Ecto neural progenitor cell (in vitro differentiated cells): ENCODE data around the gene GALR1.
"Not testable (repeated sequence)": the region's sequence is repeated elsewhere in the genome, so short reads cannot be mapped to it uniquely, and the experiment has no call there.

Experiments used
- DNase-seq: peaks from one replicate; pipeline ENCODE4 v3.0.0-alpha.2; 2018; ENCODE audit warnings: low spot score

GALR1 gene

DNA sequence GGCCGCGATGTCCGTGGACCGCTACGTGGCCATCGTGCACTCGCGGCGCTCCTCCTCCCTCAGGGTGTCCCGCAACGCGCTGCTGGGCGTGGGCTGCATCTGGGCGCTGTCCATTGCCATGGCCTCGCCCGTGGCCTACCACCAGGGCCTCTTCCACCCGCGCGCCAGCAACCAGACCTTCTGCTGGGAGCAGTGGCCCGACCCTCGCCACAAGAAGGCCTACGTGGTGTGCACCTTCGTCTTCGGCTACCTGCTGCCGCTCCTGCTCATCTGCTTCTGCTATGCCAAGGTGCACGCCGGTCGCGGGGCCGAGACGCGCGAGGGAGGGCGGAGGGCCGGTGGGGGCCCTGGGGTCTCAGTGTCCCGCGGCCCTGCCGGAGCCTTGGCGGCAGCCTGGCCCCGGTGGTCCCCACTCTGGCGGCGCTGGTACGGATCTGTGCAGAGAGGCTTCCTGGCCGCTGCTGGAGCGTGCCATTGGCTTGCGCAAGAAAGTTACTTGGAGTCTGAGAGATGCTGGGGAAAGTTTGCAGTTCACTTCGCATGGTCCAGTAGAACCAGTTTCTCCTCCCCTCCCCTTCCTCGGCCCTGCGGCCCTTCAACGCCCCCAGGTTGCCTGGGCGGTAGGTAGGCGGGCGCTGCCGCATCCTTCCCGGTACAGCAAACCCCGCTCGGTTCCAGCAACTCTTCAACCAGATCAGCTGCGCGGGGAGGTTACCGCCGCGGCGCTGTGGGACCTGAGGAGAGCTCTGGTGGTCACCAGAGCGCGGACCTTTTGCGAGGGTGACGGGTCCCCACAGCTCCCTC is 1.5 kb downstream of the GALR1 start:
- peak; percentile 71 for DNase-seq

DNA sequence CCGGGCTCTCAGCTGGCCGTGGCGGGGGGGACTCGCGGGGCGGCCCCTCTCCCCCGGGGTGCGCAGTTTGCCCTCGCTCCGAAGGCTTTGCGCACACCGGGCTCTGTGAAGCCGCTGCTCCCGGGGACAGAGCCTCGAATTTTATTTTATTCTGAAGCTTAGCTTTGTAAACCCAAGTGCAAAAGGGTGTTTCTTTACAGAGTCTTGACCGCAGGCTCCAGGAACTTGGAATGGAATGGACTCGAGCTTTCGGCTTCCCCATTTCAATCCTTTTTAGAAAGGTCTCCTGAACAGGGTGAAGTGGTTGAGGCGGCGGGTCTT is 2.0 kb downstream of the GALR1 start:
- no peak for DNase-seq

DNA sequence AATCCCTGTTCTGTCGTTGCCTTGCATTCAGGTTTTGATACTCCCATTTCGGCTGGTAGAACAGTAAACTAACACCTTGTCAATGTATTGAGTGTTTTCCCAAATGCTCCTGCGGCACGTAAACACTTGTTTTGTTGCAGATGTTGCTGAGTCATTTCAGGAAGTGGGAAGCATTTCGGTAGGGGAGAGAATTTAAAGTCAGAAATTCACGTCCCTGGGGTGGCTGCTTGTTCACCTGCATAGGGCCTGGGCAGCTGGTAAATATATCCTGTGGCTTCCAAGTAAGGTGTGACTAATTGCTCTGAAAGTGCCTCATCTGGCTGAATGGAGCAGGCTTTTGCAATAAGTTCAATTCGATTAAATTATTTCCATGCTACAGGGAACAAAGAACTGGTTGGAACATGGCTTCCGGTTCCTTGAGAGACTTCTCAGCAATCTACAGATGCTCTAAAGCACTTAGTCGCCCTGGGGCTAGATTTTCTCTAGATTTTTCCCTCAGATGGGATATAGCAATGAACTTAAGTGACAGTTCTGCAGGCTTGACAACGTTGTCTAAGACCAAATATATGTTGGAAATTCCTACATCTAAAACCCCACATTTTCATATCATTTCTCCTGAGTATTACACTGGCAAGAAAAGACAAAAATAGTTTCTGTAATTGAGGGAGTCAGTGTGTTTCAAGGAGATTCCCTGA is 5.2 kb downstream of the GALR1 start:
- no peak for DNase-seq

DNA sequence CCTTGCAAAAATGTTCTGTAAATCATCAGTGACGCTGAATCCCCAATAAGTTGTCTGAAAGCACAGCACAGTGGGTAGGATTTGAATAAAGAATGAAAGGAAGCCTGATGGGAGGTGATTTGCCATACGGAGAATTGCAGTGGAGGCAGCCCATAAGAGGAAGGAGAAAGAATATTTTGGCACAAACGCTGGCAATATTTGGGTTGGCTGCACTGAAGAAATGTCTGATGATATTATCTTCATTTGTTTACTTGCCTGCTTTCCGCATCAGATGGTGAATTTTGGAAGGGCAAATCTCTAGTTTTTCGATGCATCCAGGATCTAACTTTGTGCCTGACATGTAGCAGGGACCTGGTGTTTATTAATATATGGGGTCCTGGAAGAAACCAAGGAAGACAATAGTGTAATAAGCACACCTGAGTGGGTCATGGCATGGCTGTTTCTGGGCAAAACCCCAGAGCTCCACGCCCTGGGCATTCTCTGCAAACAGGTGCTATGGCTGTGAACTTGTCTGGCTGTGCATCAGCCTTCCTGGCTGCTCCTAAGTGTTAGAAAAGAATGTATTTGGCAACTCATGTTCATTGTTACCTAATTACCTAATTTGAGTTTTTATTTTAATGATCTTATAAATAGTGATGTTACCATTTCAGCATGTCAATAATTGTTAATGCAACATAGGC is 5.9 kb downstream of the GALR1 start:
- no peak for DNase-seq

DNA sequence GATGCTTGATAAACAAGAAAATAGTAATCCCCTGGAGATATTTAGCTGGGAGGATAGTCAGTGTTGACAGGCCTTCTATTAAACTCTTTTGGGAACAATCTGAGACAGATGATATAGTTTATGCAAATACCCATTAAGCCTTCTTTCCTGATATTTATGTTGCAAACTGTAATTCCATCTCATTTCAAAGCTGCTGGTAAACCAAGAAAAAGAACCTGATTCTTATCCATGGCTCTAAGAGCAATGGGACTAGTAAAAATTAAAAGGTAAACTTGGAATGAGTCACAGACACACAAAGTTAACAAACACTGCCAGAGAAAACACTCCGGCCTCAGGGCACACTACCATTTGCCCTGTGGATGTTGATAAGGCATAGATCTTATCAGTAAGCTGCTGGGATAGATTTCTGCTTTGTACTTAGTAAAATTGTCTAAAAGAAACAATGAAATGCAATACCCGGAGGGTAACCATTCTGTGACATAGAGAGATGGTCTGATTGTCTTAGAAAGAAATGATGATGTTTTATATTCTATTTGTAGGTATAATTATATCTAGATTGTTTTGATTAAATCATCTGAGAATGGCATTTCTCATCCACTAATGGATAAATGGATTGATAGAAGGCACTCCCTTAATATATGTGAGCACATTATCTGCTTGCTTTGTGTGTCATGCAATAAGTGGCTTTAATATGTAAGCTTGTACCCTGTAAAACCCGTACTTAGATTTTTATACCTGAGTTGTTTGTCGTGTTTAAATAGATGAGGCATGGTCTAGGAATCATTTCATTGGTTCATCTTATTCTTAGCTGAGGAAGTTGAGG is 13.2 kb downstream of the GALR1 start:
- no peak for DNase-seq

DNA sequence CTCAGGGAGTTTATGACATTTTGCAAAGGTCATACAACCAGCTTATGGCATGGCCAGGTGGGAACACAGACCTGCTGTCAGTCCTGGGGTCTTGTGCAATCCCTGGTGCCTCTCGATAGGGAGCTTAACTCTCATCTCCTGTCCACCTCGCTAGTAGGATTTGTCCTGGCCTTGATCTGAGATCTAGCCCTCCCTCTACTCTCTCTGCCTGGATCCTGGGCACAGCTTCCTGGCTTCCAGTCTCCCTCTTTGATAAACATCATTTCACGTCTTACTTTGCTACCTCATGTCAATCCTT is 13.8 kb downstream of the GALR1 start:
- no peak for DNase-seq

DNA sequence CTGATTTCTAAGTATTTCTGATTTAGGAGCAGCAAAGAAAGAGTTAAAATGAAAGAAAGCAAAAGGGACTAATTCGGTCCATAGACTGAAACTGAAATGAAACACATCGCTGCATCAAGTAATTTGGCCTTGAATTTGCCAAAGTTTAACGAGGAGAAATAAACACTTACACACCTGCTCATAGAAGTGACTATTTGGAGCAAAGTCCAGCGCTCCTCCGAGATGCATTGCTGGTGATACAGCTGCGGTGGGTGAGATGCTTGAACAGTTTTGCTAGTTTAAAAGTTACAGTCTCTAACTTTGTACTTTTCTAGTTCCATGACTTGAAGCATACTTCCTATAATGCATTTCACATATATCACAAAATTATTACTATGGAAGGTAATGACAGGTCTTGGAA is 18.3 kb downstream of the GALR1 start:
- no peak for DNase-seq

DNA sequence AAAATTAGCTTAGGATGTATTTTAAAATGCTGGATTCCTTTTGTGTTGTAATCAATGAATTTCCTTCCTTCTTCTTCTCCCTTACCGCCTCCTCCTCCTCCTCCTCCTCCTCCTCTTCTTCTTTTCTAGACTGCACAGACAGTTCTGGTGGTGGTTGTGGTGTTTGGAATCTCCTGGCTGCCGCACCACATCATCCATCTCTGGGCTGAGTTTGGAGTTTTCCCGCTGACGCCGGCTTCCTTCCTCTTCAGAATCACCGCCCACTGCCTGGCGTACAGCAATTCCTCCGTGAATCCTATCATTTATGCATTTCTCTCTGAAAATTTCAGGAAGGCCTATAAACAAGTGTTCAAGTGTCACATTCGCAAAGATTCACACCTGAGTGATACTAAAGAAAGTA is 18.8 kb downstream of the GALR1 start:
- DNase-seq, result no peak

DNA sequence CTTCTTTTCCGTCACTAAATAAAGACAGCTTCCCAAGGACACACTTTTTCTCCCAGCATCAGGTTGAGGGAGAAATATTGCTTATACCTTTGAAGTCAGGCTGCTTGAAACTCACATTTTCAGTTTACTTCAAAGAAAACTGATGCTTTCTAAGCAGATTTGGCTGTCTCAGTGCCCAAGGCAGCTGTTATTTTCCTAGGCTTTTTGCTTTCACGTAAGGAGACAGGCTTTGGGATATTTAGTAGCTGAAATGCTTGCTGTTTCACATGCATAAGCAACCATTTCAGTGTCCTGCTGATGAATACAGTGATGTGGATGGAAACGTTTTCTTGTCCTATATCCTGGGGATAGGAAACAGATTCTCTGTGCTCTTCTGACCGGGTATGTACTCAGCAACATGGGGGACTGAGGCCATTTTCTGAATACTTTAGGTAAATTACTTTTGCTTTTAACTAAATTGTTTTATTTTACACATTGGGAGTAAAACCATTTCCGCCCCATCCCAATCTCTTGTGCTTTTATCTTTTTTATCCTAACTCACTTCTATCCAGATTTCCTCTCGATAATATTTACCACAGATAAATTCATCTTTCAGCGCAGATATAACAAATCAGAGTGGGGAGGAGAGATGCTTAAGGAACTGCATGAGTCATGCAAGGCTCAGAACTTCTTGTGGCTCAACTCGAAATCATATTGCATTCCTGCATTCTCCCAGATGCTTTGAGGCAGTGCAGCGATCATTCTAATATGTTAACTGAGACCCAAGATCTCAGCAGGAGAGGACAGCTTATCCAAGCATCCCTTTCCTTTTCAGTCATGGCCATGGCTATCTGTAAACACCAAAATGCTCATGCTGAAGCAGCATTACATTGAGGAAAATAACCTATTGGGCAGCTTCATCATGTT is 22.2 kb downstream of the GALR1 start:
- no peak for DNase-seq

DNA sequence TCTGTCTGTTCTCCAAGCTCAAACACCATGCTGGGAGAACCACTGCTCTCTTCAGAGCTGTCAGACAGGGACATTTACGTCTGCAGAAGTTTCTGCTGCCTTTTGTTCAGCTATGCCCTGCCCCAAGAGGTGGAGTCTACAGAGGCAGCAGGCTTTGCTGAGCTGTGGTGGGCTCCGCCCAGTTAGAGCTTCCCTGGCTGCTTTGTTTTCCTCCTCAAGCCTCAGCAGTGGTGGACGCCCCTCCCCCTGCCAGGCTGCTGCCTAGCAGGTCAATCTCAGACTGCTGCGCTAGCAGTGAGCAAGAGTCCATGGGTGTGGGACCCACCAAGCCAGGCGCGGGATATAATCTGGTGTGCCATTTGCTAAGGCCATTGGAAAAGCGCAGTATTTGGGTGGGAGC is 41.2 kb downstream of the GALR1 start:
- not testable (repeated sequence) for DNase-seq

DNA sequence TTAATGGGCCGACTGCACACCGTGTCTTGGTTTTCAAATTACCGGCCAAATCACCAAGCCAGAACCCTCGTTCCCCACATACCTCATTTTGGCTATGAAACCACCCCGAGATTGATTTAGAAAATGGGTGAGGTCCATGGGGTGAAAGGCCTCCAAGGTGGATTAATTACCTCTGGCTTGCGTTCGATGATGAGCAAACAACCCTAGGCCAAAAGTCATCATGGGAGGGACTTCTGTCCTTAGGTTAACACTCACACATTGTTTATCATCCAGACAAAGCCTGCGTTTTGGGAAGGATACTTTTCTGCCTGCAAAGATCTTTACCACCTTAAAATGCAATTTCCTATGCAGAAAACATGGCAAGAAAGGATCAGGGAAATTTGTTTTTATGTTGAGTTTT is 48.5 kb downstream of the GALR1 start:
- no peak for DNase-seq

DNA sequence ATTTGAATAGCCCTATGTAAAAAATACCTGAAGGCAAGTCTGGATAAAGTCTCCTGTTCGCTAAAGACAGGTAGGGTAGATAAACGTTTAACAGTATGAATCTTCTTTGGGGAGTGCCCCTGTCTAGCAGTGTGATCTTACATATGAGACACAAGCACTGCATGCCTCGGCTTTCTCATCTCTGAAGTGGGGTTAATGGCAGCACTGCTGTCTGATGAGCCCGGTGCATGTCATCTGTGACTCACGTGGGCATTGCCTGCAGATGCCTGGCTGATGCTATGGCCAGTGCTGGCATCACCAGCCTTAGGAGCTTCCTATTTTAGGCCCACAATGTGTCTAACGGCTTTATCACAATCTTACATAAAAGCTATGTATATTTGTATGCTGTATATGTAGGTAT is 50.1 kb downstream of the GALR1 start:
- DNase-seq, result no peak

DNA sequence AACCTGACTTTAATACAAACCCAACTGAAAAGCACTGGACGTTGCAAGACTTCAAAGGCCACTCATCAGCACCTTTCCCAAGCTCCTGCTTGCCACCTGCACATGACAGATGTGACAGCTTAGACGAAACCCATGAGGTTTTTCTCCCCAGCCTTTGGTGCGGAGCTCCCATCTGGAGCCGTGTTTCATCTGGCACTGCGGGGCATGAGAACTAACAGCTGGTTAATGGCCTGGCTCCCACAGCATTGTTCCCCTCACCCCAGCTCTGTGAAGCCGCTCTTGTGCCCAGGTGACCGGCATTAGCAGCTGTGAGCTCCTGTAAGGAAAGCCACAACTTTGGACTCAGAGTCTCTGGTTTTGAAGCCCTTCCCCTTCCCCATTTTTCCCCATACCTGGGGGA is 50.9 kb downstream of the GALR1 start:
- DNase-seq, result no peak

DNA sequence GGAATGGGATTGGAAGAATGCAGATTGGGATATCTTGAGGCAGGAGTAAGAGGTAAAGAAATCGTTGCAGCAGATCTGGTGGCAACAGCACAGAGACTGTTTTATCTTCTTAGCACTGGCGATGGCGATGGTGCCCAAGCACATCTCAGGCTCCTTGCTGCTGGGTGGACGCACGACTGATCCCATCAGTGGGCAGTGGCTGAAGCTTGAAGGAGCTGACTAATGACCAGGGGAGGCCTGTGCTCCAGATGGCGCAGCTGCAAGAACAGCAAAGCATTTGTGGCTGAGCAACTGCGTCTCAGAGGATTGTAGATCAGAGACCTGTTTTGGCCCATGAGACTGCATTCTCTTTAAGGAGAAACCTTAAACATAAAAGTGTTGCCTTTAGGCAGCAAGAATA is 54.6 kb downstream of the GALR1 start:
- DNase-seq, result no peak

DNA sequence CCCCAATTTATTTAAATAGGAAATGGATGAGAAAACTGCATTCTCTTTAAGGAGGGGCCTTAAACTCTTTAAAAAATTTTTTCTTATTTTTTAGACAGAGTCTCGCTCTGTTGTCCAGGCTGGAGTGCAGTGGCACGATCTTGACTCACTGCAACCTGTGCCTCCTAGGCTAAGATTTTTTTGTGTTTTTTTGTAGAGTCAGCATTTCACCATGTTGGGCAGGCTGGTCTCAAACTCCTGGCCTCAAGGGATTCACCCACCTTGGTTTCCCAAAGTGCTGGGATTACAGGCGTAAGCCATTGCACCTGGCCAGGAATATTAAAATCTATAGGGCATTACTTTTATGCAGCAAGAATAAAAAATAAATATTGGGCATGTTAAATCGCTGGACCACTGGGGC is 56.0 kb downstream of the GALR1 start:
- no peak for DNase-seq

DNA sequence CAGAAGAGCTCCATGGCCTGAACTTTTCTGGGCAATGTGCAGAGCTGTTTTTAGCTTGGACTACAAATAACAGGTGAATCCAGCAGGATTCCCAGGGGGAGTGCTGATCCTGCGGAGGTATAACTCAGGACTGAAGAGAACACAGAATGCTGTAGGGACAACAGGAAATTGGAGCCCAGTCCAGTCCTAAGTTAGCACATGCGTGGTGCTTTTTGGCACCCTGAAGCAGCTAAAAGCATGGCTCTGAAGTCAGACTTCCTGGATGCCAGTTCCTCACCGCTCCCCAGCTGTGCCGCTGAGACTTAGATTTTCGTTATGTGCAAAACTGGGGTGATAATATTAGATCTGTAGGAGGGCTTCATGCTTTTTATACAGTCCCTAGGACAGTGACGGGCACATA is 58.6 kb downstream of the GALR1 start:
- no peak for DNase-seq

DNA sequence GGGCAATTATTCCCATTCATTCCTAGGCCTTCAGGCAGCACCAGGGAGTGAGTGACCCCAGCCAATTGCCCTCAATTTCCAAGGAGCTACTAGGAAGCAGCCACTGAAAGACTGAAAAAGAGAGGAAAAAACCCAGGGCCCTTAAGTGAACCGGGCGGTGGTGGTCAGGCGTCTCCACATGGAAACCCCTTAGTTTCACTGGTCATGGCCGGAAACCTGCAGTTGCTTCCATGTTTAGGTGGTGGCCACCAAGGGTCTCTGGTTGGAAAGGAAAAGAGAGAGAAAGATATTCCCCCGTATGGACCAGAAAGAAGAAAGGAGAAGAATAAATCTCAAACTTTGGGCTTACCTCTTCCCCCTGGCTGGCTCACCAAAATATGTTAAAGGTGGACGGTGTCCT is 64.9 kb downstream of the GALR1 start:
- no peak for DNase-seq

DNA sequence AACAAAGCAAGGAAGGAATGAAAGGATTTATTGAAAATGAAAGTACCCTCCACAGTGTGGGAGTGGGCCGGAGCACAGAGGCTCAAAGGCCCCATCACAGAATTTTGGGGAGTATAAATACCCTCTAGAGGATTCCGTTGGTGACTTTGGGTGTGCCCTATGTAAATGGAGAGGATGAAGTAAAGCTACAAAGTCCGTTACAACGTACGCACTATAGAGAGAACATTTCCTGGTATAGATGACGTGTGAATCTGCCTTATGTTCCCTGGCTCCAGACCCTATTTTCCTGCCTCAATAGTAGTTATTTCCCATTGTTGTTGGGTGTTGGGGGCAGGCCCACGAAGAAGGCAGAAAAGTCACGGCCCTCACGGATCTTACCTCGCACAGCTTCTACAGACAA is 65.3 kb downstream of the GALR1 start:
- DNase-seq, result no peak

DNA sequence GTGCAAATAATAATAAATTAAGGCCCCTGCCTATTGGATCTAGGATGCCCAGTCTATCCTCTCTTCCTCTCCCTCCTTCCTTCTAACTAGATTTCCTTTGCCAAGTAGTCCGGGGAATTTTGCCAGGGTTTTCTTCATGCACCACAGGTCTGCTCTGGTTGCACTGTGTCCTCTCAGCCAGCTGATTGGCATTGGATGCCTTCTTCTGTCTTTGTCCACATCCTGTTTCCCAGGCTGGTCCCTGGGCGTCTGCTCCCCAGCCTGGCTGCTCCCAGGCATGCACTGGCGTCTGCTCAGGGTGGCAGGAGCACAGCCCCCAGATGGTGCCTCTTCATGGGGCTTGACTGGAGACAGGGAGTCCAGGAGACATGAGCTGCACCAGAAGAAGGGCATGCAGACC is 66.4 kb downstream of the GALR1 start:
- DNase-seq, result no peak

DNA sequence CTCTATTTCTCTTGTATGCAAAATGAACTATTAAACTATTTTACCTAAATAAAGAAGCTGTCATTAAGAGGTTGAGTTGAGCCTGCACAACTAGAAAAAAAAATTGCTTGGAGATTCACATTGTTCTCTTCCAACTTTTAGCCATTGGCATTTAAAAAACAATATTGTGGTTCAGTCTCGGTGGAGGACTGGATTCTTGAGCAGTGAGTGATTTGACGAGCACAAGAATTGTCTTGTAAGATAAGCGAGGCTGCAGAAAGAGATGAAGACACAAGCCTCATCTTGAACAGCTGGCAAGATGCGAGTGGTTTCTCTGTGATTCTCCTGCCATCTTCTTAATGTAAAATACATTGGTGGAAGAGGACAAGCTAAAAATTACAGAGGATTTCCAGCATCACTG is 67.0 kb downstream of the GALR1 start:
- no peak for DNase-seq

DNA sequence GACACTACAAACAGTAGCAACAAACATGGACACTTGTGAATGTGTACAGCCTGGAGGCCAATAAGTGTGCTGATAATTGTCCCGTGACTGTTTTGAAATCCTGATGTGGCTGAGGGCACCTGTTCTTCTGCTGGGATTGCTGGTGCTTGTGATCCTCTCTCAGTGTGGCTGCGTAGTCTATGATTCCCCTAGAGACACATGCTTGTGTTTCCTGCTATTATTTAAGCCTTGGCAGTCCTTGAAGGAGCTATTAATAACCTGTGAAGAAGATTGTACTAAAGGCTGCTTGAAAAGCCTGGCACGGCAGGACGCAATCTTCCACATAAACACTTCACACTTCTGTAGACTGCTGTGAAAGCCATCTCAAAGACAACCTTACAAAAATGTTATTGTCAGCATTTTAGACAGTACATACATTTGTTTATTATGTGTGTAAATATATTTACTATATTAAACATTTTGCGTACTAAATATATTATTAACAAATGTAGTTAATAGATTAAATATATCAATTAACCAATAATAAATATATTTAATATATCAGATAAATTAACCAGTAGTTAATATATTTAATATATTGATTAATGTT is 71.4 kb downstream of the GALR1 start:
- no peak for DNase-seq
